Measurements from ENCODE around the gene SPIRE1. TPM values are rescaled to one million over a fixed set of nuclear protein-coding genes. Genes with fewer than 3 reads are reported as not detected.

SPIRE1 gene
- total RNA-seq, 1 donor: 27.7 TPM

- no peak overlapping the region for H3K4me3 ChIP-seq (ENCODE audit: low read depth, low read length)
- no peak for TF ChIP-seq CTCF (IDR thresholded peaks at IDR 0.05; ENCODE audit: insufficient read depth, low read length)
- no peak for DNase-seq (ENCODE audit: low read depth)
Observed at GRCh38 chr18:12428923-12429322, 229.0 kb downstream of the SPIRE1 start.

- no peak for TF ChIP-seq CTCF (IDR thresholded peaks at IDR 0.05; ENCODE audit: insufficient read depth, low read length)
- no peak for DNase-seq (ENCODE audit: low read depth)
Observed at GRCh38 chr18:12426924-12427323, 231.0 kb downstream of the SPIRE1 start.

GRCh38 chr18:12424252-12424651 lies 233.7 kb downstream of the SPIRE1 start:
- no peak for TF ChIP-seq CTCF (IDR thresholded peaks at IDR 0.05; ENCODE audit: insufficient read depth, low read length)
- no peak overlapping the region for H3K4me3 ChIP-seq (ENCODE audit: low read depth, low read length)
- DNase-seq (ENCODE audit: low read depth): no peak

More at GRCh38 chr18:12426924-12427323, 231.0 kb downstream of the SPIRE1 start:
- H3K4me3 ChIP-seq (ENCODE audit: low read depth, low read length): no peak overlapping the region

- TF ChIP-seq CTCF (IDR thresholded peaks at IDR 0.05; ENCODE audit: insufficient read depth, low read length): no peak
Observed at GRCh38 chr18:12423820-12424219, 234.1 kb downstream of the SPIRE1 start.

GRCh38 chr18:12423393-12423792 lies 234.5 kb downstream of the SPIRE1 start:
- H3K4me3 ChIP-seq (ENCODE audit: low read depth, low read length): no peak overlapping the region
- no peak for DNase-seq (ENCODE audit: low read depth)
- TF ChIP-seq CTCF (IDR thresholded peaks at IDR 0.05; ENCODE audit: insufficient read depth, low read length): no peak

More at GRCh38 chr18:12423820-12424219, 234.1 kb downstream of the SPIRE1 start:
- H3K4me3 ChIP-seq (ENCODE audit: low read depth, low read length): no peak overlapping the region
- no peak for DNase-seq (ENCODE audit: low read depth)

- no peak for TF ChIP-seq CTCF (IDR thresholded peaks at IDR 0.05; ENCODE audit: insufficient read depth, low read length)
- no peak for DNase-seq (ENCODE audit: low read depth)
- no peak overlapping the region for H3K4me3 ChIP-seq (ENCODE audit: low read depth, low read length)
Observed at GRCh38 chr18:12422936-12423335, 235.0 kb downstream of the SPIRE1 start.

GRCh38 chr18:12421732-12422131 lies 236.2 kb downstream of the SPIRE1 start:
- TF ChIP-seq CTCF (IDR thresholded peaks at IDR 0.05; ENCODE audit: insufficient read depth, low read length): no peak
- DNase-seq (ENCODE audit: low read depth): no peak
- H3K4me3 ChIP-seq (ENCODE audit: low read depth, low read length): no peak overlapping the region
